Gastroesophageal sphincter (tissue), 4 donors: ENCODE measurements around the gene MAP4K4. TPM values are rescaled to one million over a fixed set of nuclear protein-coding genes. Genes with fewer than 3 reads are reported as not detected.

Experiments used
- ATAC-seq: fragments of 150-250 bp; one replicate; pipeline ENCODE4 v1.9.1; 2016; ENCODE audit warnings: mild to moderate bottlenecking, moderate library complexity
- H3K27ac ChIP-seq, 4 donors: fragments of 200-600 bp; sonication (generic) in 3 of 4; 1 replicate in 3 of 4; 2 replicates in 1 of 4; pipeline ENCODE4 v1.5.1; 2016 to 2019
- H3K27me3 ChIP-seq: fragments of 200-600 bp; sonication (generic); one replicate; pipeline ENCODE4 v1.5.1; 2019
- H3K36me3 ChIP-seq, 2 donors: fragments of 200-600 bp; sonication (generic); one replicate each; pipeline ENCODE4 v1.5.1; 2019; ENCODE audit warnings: control low read depth in 1 of 2
- H3K4me1 ChIP-seq, 3 donors: fragments of 200-600 bp; sonication (generic); 1 replicate in 2 of 3; 2 replicates in 1 of 3; pipeline ENCODE4 v1.5.1; 2016 to 2019; ENCODE audit warnings: control low read depth in 2 of 3
- H3K4me3 ChIP-seq, 2 donors: fragments of 200-600 bp; sonication (generic); one replicate each; pipeline ENCODE4 v1.5.1; 2019; ENCODE audit warnings: mild to moderate bottlenecking in 1 of 2, moderate library complexity in 1 of 2
- H3K9me3 ChIP-seq, 3 donors: fragments of 200-600 bp; sonication (generic); one replicate each; pipeline ENCODE4 v1.5.1; 2017 to 2019; ENCODE audit warnings: control low read depth in 2 of 3
- CTCF ChIP-seq, 4 experiments: fragments of 200-600 bp in 2 of 4; fragments of 450-650 bp in 2 of 4; sonication (generic) in 1 of 4; IDR thresholded peaks; one replicate each; pipeline ENCODE4 v1.5.1; 2017 to 2019; ENCODE audit warnings: antibody characterized with exemption in 4 of 4, mild to moderate bottlenecking in 2 of 4, moderate library complexity in 2 of 4
- EP300 ChIP-seq: sonication (generic); formaldehyde crosslinking; IDR thresholded peaks from one replicate; pipeline ENCODE4 v1.6.1; 2017; ENCODE audit warnings: antibody characterized with exemption, mild to moderate bottlenecking
- POLR2A ChIP-seq, 2 donors: fragments of 450-650 bp; IDR thresholded peaks; one replicate each; pipeline ENCODE4 v1.6.1; 2017; ENCODE audit warnings: antibody characterized with exemption in 2 of 2, mild to moderate bottlenecking in 2 of 2, moderate library complexity in 1 of 2
- POLR2AphosphoS5 ChIP-seq: sonication (generic); formaldehyde crosslinking; IDR thresholded peaks from one replicate; pipeline ENCODE4 v1.6.1; 2017; ENCODE audit warnings: antibody characterized with exemption
- WGBS, 2 donors: methylation state at CpG; one replicate each; pipeline ENCODE4 v1.1.5; 2018; ENCODE audit warnings: low coverage in 1 of 2; 5-methylcytosine and 5-hydroxymethylcytosine counted together
- total RNA-seq, 4 donors: library from RNA; depleted of rRNA; stranded (reverse); fragments of >200 nt; gene quantifications; one replicate each; pipeline ENCODE4 v1.1.0, GENCODE V29; 2016

Gene MAP4K4
- total RNA-seq, 4 donors from 2014 or later = 35.8 to 59.5 (median 48.9) TPM

GRCh38 chr2:101823859-101824258, 126.4 kb downstream of the MAP4K4 start:
- peaks cover 0 to 11% of the 10 kb centered on the region in 2 donors for H3K36me3 ChIP-seq
- no peak overlapping the region for H3K27ac ChIP-seq
- WGBS, 2 donors = 72 to 75% methylated on average over 2 of the region's 4 CpGs
- H3K4me1 ChIP-seq = peaks cover 11 to 61% (median 13%) of the 10 kb centered on the region in 3 donors
- no peaks in the 10 kb centered on the region for H3K9me3 ChIP-seq
- ATAC-seq = no peak
- no peak for TF ChIP-seq POLR2A (IDR thresholded peaks at IDR 0.05)
- TF ChIP-seq EP300 = no peak
- TF ChIP-seq POLR2AphosphoS5 = no peak
- TF ChIP-seq CTCF (IDR thresholded peaks at IDR 0.05) = no peak
- no peak overlapping the region for H3K4me3 ChIP-seq
- H3K27me3 ChIP-seq = no peaks in the 10 kb centered on the region

- Histone ChIP-seq H3K27ac (no peak overlapping the region), H3K27me3 (no peaks in the 10 kb centered on the region), H3K36me3 (peaks cover 0 to 25% of the 10 kb centered on the region in 2 donors), H3K9me3 (no peaks in the 10 kb centered on the region), H3K4me1 (peaks cover 17 to 69% (median 18%) of the 10 kb centered on the region in 3 donors), H3K4me3 (no peak overlapping the region)
- no peak for ATAC-seq
- TF ChIP-seq EP300 = no peak
- no peak for TF ChIP-seq POLR2AphosphoS5
- TF ChIP-seq POLR2A (IDR thresholded peaks at IDR 0.05) = no peak
- WGBS, 2 donors = 95 to 100% methylated on average over 1 to 2 of the region's 2 CpGs
Measured at GRCh38 chr2:101826716-101827115, 129.2 kb downstream of the MAP4K4 start.

- ATAC-seq = no peak
- H3K27ac ChIP-seq = no peak overlapping the region
Measured at GRCh38 chr2:101827246-101827645, 129.7 kb downstream of the MAP4K4 start.

GRCh38 chr2:101828257-101828656, 130.8 kb downstream of the MAP4K4 start:
- 41 to 42% methylated on average over 5 of the region's 5 CpGs for WGBS, 2 donors
- ATAC-seq = no peak
- TF ChIP-seq POLR2A (IDR thresholded peaks at IDR 0.05) = no peak
- TF ChIP-seq POLR2AphosphoS5 = no peak
- TF ChIP-seq CTCF (IDR thresholded peaks at IDR 0.05) = no peak
- TF ChIP-seq EP300 = no peak
- Histone ChIP-seq H3K27ac (peak overlapping the region in 3 of 4 donors; percentile 8 to 57 (median 29)), H3K36me3 (peaks cover 0 to 27% of the 10 kb centered on the region in 2 donors), H3K4me1 (peaks cover 18 to 65% (median 18%) of the 10 kb centered on the region in 3 donors), H3K4me3 (no peak overlapping the region), H3K27me3 (no peaks in the 10 kb centered on the region), H3K9me3 (no peaks in the 10 kb centered on the region)

More at GRCh38 chr2:101827246-101827645, 129.7 kb downstream of the MAP4K4 start:
- TF ChIP-seq CTCF (IDR thresholded peaks at IDR 0.05) (no peak), POLR2AphosphoS5 (no peak), POLR2A (IDR thresholded peaks at IDR 0.05) (no peak), EP300 (no peak)
- H3K4me3 ChIP-seq = no peak overlapping the region
- H3K36me3 ChIP-seq = peaks cover 0 to 25% of the 10 kb centered on the region in 2 donors
- WGBS, 2 donors = 37 to 54% methylated on average over 2 of the region's 2 CpGs
- H3K9me3 ChIP-seq = no peaks in the 10 kb centered on the region
- no peaks in the 10 kb centered on the region for H3K27me3 ChIP-seq
- H3K4me1 ChIP-seq = peaks cover 18 to 72% (median 18%) of the 10 kb centered on the region in 3 donors

- no peak overlapping the region for H3K4me3 ChIP-seq
- peaks cover 18 to 60% (median 18%) of the 10 kb centered on the region in 3 donors for H3K4me1 ChIP-seq
- TF ChIP-seq EP300 = no peak
- TF ChIP-seq CTCF (IDR thresholded peaks at IDR 0.05) = no peak
- peak; percentile 31 for TF ChIP-seq POLR2AphosphoS5
- peaks cover 0 to 30% of the 10 kb centered on the region in 2 donors for H3K36me3 ChIP-seq
- peak; percentile 45 for ATAC-seq
- peak overlapping the region; percentile 39 to 68 (median 54) for H3K27ac ChIP-seq
- no peaks in the 10 kb centered on the region for H3K27me3 ChIP-seq
- H3K9me3 ChIP-seq = no peaks in the 10 kb centered on the region
- WGBS, 2 donors = 5 to 15% methylated on average over 6 of the region's 7 CpGs
Measured at GRCh38 chr2:101828673-101829334, 131.3 kb downstream of the MAP4K4 start.
